NCI-H2029 (cell line): ENCODE data around the gene NRIP1.

Source experiments
- DNase-seq: peaks from one replicate; lab custom pipeline; 2025; lab: John Stamatoyannopoulos, UW

Gene NRIP1

GRCh38 chr21:15006594-15007230, 58.1 kb downstream of the NRIP1 start:
- DNase-seq: no peak

GRCh38 chr21:15005391-15005790, 59.4 kb downstream of the NRIP1 start:
- no peak for DNase-seq

GRCh38 chr21:15004721-15005370, 60.0 kb downstream of the NRIP1 start:
- no peak for DNase-seq

GRCh38 chr21:15003463-15004135, 61.2 kb downstream of the NRIP1 start:
- DNase-seq: no peak

GRCh38 chr21:15001857-15002606, 62.8 kb downstream of the NRIP1 start:
- no peak for DNase-seq

GRCh38 chr21:15001113-15001512, 63.7 kb downstream of the NRIP1 start:
- no peak for DNase-seq

GRCh38 chr21:15000081-15000480, 64.7 kb downstream of the NRIP1 start:
- no peak for DNase-seq

GRCh38 chr21:14998784-14999183, 66.0 kb downstream of the NRIP1 start:
- no peak for DNase-seq

- DNase-seq: no peak
Observed at GRCh38 chr21:14998336-14998735, 66.5 kb downstream of the NRIP1 start.

- DNase-seq: peak; percentile 4
Observed at GRCh38 chr21:14995695-14996490, 68.9 kb downstream of the NRIP1 start.

GRCh38 chr21:14995226-14995625, 69.6 kb downstream of the NRIP1 start:
- no peak for DNase-seq

GRCh38 chr21:14993115-14993514, 71.7 kb downstream of the NRIP1 start:
- no peak for DNase-seq

GRCh38 chr21:14991957-14992356, 72.8 kb downstream of the NRIP1 start:
- DNase-seq: no peak

GRCh38 chr21:14989359-14989758, 75.4 kb downstream of the NRIP1 start:
- no peak for DNase-seq

- no peak for DNase-seq
Observed at GRCh38 chr21:14988760-14989159, 76.0 kb downstream of the NRIP1 start.

GRCh38 chr21:14987370-14988170, 77.2 kb downstream of the NRIP1 start:
- no peak for DNase-seq

- no peak for DNase-seq
Observed at GRCh38 chr21:14985306-14985705, 79.5 kb downstream of the NRIP1 start.

GRCh38 chr21:14982336-14982735, 82.5 kb downstream of the NRIP1 start:
- no peak for DNase-seq

- no peak for DNase-seq
Observed at GRCh38 chr21:14981246-14981645, 83.6 kb downstream of the NRIP1 start.

GRCh38 chr21:14979264-14979663, 85.5 kb downstream of the NRIP1 start:
- DNase-seq: no peak

GRCh38 chr21:14977814-14978213, 87.0 kb downstream of the NRIP1 start:
- DNase-seq: peak; percentile 75
